ENCODE results near the gene KLHL34. TPM values are rescaled to one million over a fixed set of nuclear protein-coding genes. Genes with fewer than 3 reads are reported as not detected.

KLHL34 gene
- total and polyA plus RNA-seq, 2 of the 13 experiments (the other 11 are each of a cell fraction or from before 2014, with no cell fraction given) = not detected

DNA sequence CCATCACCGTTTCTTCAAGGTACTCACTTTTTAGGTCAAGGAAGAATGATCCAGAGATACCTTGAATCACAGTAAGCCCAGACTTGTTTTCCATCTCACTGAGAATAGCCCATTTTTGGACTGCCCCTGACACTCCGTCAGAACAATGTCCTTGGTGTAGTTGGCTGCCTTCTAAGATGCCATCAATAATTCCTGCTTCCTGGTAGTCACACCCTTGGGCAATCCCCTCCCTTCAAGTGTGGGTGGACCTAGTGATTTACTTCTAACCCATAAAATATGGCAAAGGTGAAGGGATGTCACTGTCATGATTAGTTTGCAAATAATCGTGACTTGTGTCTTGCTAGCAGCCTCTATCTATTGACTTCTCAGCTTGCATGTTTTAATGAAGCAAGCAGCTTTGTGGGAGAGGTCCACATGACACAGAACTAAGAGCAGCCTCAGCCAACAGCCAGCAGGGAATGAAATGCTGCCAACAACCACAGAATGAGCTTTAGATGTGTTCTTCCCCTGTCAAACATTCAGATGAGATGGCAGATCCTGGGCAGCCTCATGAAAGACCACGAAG, 20.0 kb upstream of the KLHL34 start (continued):
- no peak for TF ChIP-seq PHF8 (CRISPR knock-in tag; IDR thresholded peaks at IDR 0.05)
- no peak for TF ChIP-seq KLF13 (CRISPR knock-in tag; IDR thresholded peaks at IDR 0.05)
- TF ChIP-seq RCOR2 (CRISPR knock-in tag; IDR thresholded peaks at IDR 0.05) = no peak

DNA sequence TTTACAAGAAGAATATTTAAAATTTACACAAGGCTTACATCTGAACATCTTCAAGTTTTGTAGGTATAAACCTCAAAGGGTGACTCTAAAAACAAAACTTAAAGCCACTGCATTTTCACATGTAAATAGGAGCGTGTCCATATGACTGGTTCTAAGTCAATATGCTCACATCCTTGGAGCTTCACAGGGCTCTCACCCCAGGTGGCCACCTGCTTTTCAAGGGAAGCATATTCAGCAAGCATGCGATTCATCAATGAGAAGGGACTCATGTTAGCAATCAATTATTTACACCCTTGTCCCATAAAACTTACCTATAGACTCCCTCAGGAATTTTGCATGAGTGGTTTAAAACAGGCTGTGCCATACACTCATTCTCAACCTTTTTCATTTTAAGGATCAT, 17.8 kb upstream of the KLHL34 start:
- DNase-seq (ENCODE audit: low spot score) = no peak
- TF ChIP-seq NFKB2 (CRISPR knock-in tag; IDR thresholded peaks at IDR 0.05; ENCODE audit: borderline replicate concordance) (no peak), RORA (CRISPR knock-in tag; IDR thresholded peaks at IDR 0.05) (no peak), ZFP62 (CRISPR knock-in tag; IDR thresholded peaks at IDR 0.05) (no peak), SIX4 (CRISPR knock-in tag; IDR thresholded peaks at IDR 0.05) (no peak), ZNF83 (CRISPR knock-in tag; IDR thresholded peaks at IDR 0.05; ENCODE audit: borderline replicate concordance) (no peak)
- TF ChIP-seq, protein P1, sequence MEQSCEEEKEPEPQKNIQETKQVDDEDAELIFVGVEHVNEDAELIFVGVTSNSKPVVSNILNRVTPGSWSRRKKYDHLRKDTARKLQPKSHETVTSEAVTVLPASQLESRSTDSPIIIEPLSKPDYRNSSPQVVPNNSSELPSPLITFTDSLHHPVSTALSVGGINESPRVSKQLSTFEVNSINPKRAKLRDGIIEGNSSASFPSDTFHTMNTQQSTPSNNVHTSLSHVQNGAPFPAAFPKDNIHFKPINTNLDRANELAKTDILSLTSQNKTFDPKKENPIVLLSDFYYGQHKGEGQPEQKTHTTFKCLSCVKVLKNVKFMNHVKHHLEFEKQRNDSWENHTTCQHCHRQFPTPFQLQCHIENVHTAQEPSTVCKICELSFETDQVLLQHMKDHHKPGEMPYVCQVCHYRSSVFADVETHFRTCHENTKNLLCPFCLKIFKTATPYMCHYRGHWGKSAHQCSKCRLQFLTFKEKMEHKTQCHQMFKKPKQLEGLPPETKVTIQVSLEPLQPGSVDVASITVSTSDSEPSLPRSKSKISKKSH (CRISPR knock-in tag; IDR thresholded peaks at IDR 0.05; ENCODE audit: borderline replicate concordance) = no peak
- BruUV-seq (replicated peaks) = no TSS peak
- no peak overlapping the region for H3K4me2 ChIP-seq (ENCODE audit: low read depth, low read length)
- no peaks in the 10 kb centered on the region for H4K20me1 ChIP-seq (ENCODE audit: insufficient read depth, low read length)
- no peaks in the 10 kb centered on the region for H3K9me3 ChIP-seq (ENCODE audit: low read length)
- no peak for FAIRE-seq
- H3K27ac ChIP-seq (ENCODE audit: extremely low read length, insufficient read depth, low read length) = no peak overlapping the region
- H3K4me3 ChIP-seq (replicated peaks in 1 of 3; ENCODE audit: insufficient read depth in 1 of 3, low read depth in 2 of 3, low read length in 3 of 3) = no peak overlapping the region
- no peaks in the 10 kb centered on the region for H3K4me1 ChIP-seq (ENCODE audit: insufficient read depth, low read length)
- ChIA-PET POLR2A (no interaction called here), CTCF (ENCODE audit: low intra/inter-chr PET ratio, low total read pairs) (no interaction called here)
- no peak overlapping the region for H2AFZ ChIP-seq (ENCODE audit: low read length)
- H3K36me3 ChIP-seq (replicated peaks in 1 of 2; ENCODE audit: control insufficient read depth in 1 of 2, insufficient read depth in 2 of 2, low read length in 2 of 2) = no peaks in the 10 kb centered on the region
- H3K27me3 ChIP-seq (ENCODE audit: control insufficient read depth in 1 of 2, insufficient read depth in 2 of 2, low read length in 2 of 2) = no peaks in the 10 kb centered on the region
- ATAC-seq = no peak
- H3K79me2 ChIP-seq (ENCODE audit: insufficient read depth, low read length) = no peaks in the 10 kb centered on the region
- in situ Hi-C loops (cut with HindIII; ENCODE audit: extremely low pct_ligation_motif_present, low pct_unique_long_range_greater_than_20kb) = no loop called here
- WGBS (ENCODE audit: low lambda C conversion rate) = 0% methylated on average over 2 of the region's 2 CpGs
- intact Hi-C loops (cut with micrococcal nuclease; ENCODE audit: unreplicated experiment) = no loop called here
- no peak overlapping the region for H3K9ac ChIP-seq (ENCODE audit: insufficient read depth, low read depth, low read length)

Data from HepG2 (cell line).